CD8-positive, alpha-beta memory T cell (primary cell): Measurements from ENCODE around the gene DMRT2. TPM values are rescaled to one million over a fixed set of nuclear protein-coding genes. Genes with fewer than 3 reads are reported as not detected.

Experiments used
- CTCF ChIA-PET: fragments of 350-600 bp; sonication (Branson Sonifier 250); formaldehyde crosslinking; loops from one replicate; lab custom pipeline; 2021; ENCODE audit warnings: antibody characterized with exemption; lab: Charles Lee
- POLR2A ChIA-PET: fragments of 350-600 bp; sonication (Branson Sonifier 250); formaldehyde crosslinking; loops from one replicate; lab custom pipeline; 2021; ENCODE audit warnings: antibody characterized with exemption; lab: Charles Lee
- DNase-seq, 5 donors: peaks; one replicate each; pipeline versions ENCODE4 v3.0.0 to v3.0.0-alpha.2; 2020 to 2022; ENCODE audit warnings: mixed read lengths in 1 of 5
- H3K27ac ChIP-seq: one replicate; pipeline ENCODE4 v1.7.0; 2013; ENCODE audit warnings: low read depth, mild to moderate bottlenecking, low read length, moderate library complexity
- H3K27me3 ChIP-seq: 2 replicates; pipeline ENCODE4 v1.7.0; 2013; ENCODE audit warnings: low read length, mild to moderate bottlenecking; ENCODE audit not compliant: insufficient read depth, poor library complexity, severe bottlenecking
- H3K36me3 ChIP-seq: 2 replicates; pipeline ENCODE4 v1.7.0; 2013; ENCODE audit warnings: mild to moderate bottlenecking, low read length, moderate library complexity; ENCODE audit not compliant: insufficient read depth
- H3K4me1 ChIP-seq: 2 replicates; pipeline ENCODE4 v1.7.0; 2013; ENCODE audit warnings: mild to moderate bottlenecking, low read length, moderate library complexity; ENCODE audit not compliant: insufficient read depth
- H3K4me3 ChIP-seq: 2 replicates; pipeline ENCODE4 v1.7.0; 2013; ENCODE audit warnings: mild to moderate bottlenecking, low read length
- H3K9me3 ChIP-seq: 2 replicates; pipeline ENCODE4 v1.7.0; 2013; ENCODE audit warnings: mild to moderate bottlenecking, low read length
- H3K27ac Mint-ChIP-seq, 8 donors: one replicate each; pipeline ENCODE4 v1.8.0; 2020 to 2021; ENCODE audit warnings: mixed read lengths in 8 of 8, mild to moderate bottlenecking in 6 of 8, inconsistent platforms in 3 of 8, moderate library complexity in 3 of 8
- H3K27me3 Mint-ChIP-seq, 2 donors: one replicate each; pipeline ENCODE4 v1.8.0; 2020 to 2021; ENCODE audit warnings: mixed read lengths in 2 of 2, mild to moderate bottlenecking in 1 of 2, moderate library complexity in 1 of 2
- H3K36me3 Mint-ChIP-seq, 3 donors: one replicate each; pipeline ENCODE4 v1.8.0; 2020 to 2021; ENCODE audit warnings: mixed read lengths in 3 of 3, inconsistent platforms in 1 of 3, mild to moderate bottlenecking in 1 of 3
- H3K4me1 Mint-ChIP-seq, 3 donors: one replicate each; pipeline ENCODE4 v1.8.0; 2020 to 2021; ENCODE audit warnings: mixed read lengths in 3 of 3, inconsistent platforms in 1 of 3, mild to moderate bottlenecking in 1 of 3
- H3K4me3 Mint-ChIP-seq, 7 donors: one replicate each; pipeline ENCODE4 v1.8.0; 2020 to 2021; ENCODE audit warnings: mixed read lengths in 7 of 7, mild to moderate bottlenecking in 6 of 7, moderate library complexity in 4 of 7, inconsistent platforms in 2 of 7
- H3K9me3 Mint-ChIP-seq, 5 donors: one replicate each; pipeline ENCODE4 v1.8.0; 2020 to 2022; ENCODE audit warnings: mixed read lengths in 5 of 5, mild to moderate bottlenecking in 3 of 5, moderate library complexity in 2 of 5, inconsistent platforms in 1 of 5
- polyA plus RNA-seq: library from polyadenylated mRNA; unstranded; fragments of 300-500 nt; fragmentation: Illumina TruSeq; gene quantifications from one replicate; pipeline ENCODE4 v1.2.3, GENCODE V29; 2021
- total RNA-seq, 2 experiments: library from RNA; stranded (reverse); gene quantifications; one replicate each; pipeline ENCODE4 v1.2.3, GENCODE V29; 2021

Gene DMRT2
- total and polyA plus RNA-seq, 3 experiments from 2014 or later: 0.23 TPM; not detected in 2

DNA sequence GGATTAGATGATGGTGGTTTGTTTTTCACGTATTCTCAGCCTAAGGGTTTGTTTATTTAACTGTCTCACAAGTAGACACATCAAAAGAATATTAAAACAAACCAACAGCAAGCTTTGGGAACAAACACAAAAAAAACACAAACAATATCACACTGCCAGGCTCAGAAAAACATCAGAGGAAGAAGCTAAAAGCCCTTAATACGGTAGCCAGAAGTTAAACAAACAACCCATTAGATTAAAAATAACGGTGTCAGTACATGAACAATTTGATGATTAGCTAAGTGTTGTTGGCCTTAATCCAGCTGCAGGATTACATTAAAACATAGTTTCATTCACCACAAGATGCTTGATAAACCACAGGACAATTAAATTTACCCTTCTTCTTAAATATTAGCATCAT is 15.9 kb upstream of the DMRT2 start:
- H3K36me3 ChIP-seq: no peaks in the 10 kb centered on the region
- no peak overlapping the region for H3K27ac Mint-ChIP-seq
- ChIA-PET POLR2A (no interaction called here), CTCF (no interaction called here)
- no peak overlapping the region for H3K4me3 Mint-ChIP-seq
- H3K4me1 ChIP-seq: no peaks in the 10 kb centered on the region
- no peaks in the 10 kb centered on the region for H3K27me3 ChIP-seq
- H3K27me3 Mint-ChIP-seq: peaks cover 6 to 51% of the 10 kb centered on the region in 2 donors
- no peaks in the 10 kb centered on the region for H3K4me1 Mint-ChIP-seq
- no peaks in the 10 kb centered on the region for H3K9me3 Mint-ChIP-seq
- no peak overlapping the region for H3K4me3 ChIP-seq
- no peaks in the 10 kb centered on the region for H3K9me3 ChIP-seq
- no peak for DNase-seq
- no peaks in the 10 kb centered on the region for H3K36me3 Mint-ChIP-seq
- no peak overlapping the region for H3K27ac ChIP-seq

DNA sequence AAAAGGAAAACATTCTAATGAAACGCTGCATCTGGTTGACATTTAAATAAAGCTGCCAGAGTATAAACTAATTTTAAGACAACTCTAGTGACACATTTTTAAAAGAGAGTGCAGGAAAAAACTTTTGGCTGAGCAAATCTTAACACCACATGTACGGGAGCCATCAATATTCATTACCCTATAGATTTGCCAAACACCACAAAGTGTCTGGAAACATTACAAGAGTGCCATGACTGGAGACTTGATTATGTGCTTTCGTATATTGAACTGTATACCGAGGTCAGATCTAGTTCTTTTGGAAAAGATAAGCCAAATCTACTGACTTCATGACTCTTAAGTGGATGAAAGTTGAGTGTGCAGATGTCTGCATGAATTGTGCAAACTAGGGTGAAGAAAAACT is 10.6 kb upstream of the DMRT2 start:
- no peak overlapping the region for H3K4me3 ChIP-seq
- peaks cover 24% of the 10 kb centered on the region for H3K27me3 ChIP-seq
- H3K4me1 ChIP-seq: no peaks in the 10 kb centered on the region
- H3K9me3 Mint-ChIP-seq: peaks cover 0 to 11% (median 0%) of the 10 kb centered on the region in 5 donors
- H3K4me1 Mint-ChIP-seq: peaks cover 6 to 12% (median 8%) of the 10 kb centered on the region in 3 donors
- DNase-seq: no peak
- H3K36me3 Mint-ChIP-seq: peaks cover 0 to 7% (median 4%) of the 10 kb centered on the region in 3 donors
- no peaks in the 10 kb centered on the region for H3K9me3 ChIP-seq
- H3K27ac Mint-ChIP-seq: no peak overlapping the region
- no peaks in the 10 kb centered on the region for H3K36me3 ChIP-seq
- peaks cover 33 to 67% of the 10 kb centered on the region in 2 donors for H3K27me3 Mint-ChIP-seq
- H3K4me3 Mint-ChIP-seq: no peak overlapping the region
- ChIA-PET CTCF (no interaction called here), POLR2A (no interaction called here)
- H3K27ac ChIP-seq: no peak overlapping the region

- Histone ChIP-seq H3K4me3 (no peak overlapping the region), H3K4me1 (peaks cover 6% of the 10 kb centered on the region), H3K27ac (no peak overlapping the region), H3K36me3 (no peaks in the 10 kb centered on the region), H3K9me3 (no peaks in the 10 kb centered on the region), H3K27me3 (peaks cover 40% of the 10 kb centered on the region)
- peaks cover 51 to 69% of the 10 kb centered on the region in 2 donors for H3K27me3 Mint-ChIP-seq
- H3K27ac Mint-ChIP-seq: no peak overlapping the region
- ChIA-PET CTCF (no interaction called here), POLR2A (no interaction called here)
- H3K4me3 Mint-ChIP-seq: peak overlapping the region in 5 of 7 donors; percentile 15 to 56 (median 35)
- peaks cover 0 to 11% (median 2%) of the 10 kb centered on the region in 5 donors for H3K9me3 Mint-ChIP-seq
- no peak for DNase-seq
- H3K36me3 Mint-ChIP-seq: peaks cover 0 to 7% (median 4%) of the 10 kb centered on the region in 3 donors
- H3K4me1 Mint-ChIP-seq: peaks cover 11 to 22% (median 14%) of the 10 kb centered on the region in 3 donors
These were observed 7.7 kb upstream of the DMRT2 start for GRCh38 chr9:1042466-1042865.

- H3K9me3 Mint-ChIP-seq: peaks cover 8 to 20% (median 15%) of the 10 kb centered on the region in 5 donors
- peaks cover 0 to 12% (median 9%) of the 10 kb centered on the region in 3 donors for H3K36me3 Mint-ChIP-seq
- H3K27ac Mint-ChIP-seq: no peak overlapping the region
- no peak for DNase-seq
- peaks cover 32 to 42% (median 36%) of the 10 kb centered on the region in 3 donors for H3K4me1 Mint-ChIP-seq
- H3K27ac ChIP-seq: no peak overlapping the region
- H3K36me3 ChIP-seq: no peaks in the 10 kb centered on the region
- H3K4me3 Mint-ChIP-seq: no peak overlapping the region
- H3K27me3 ChIP-seq: peaks cover 57% of the 10 kb centered on the region
- POLR2A ChIA-PET: no interaction called here
- H3K4me1 ChIP-seq: peaks cover 15% of the 10 kb centered on the region
- CTCF ChIA-PET: no interaction called here
- peaks cover 68 to 78% of the 10 kb centered on the region in 2 donors for H3K27me3 Mint-ChIP-seq
- no peak overlapping the region for H3K4me3 ChIP-seq
- no peaks in the 10 kb centered on the region for H3K9me3 ChIP-seq
These were observed 5.5 kb upstream of the DMRT2 start for GRCh38 chr9:1044643-1045042.

DNA sequence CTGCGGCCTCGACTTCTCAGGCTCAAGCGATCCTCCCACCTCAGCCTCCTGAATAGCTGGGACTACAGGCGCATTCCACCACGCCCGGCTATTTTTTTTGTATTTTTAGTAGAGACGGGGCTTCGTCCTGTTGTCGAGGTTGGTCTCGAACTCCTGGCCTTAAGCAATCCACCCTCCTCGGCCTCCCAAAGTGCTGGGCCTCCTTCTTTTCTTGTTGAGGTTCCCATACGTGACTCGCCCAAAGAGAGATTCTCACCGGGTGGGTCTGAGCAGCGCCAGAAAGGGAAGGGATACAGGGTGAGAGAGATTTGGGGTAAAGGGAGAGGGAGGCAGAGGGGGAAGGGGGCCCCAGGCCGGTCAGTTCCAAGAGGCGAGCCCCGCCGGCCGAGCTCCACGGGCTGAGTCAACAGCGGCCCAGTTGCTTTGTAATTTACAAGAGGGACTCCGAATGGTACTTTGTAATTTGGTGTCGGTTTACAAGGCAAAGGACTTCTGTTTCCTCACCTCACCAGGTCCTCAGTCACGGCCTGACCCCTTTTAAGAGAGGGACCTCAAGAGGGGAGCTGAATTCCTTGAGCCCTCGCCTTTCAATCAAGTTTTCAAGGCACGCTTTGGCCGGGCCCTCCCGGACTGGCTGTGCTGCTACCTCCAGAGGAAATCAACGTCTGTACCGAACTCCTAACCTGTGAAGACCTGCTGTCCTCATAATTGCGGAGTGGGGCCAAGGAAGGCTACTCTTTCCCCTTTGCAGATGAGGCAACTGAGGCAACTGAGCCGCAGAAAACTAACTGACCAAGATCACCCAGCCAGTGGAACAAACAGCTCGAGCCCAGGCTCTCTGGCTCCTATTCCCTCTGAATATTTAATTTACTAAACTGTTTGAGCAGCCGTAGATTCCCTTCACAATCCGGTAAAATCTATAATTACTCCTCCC is 3.3 kb upstream of the DMRT2 start:
- Mint-ChIP-seq H3K36me3 (peaks cover 0 to 13% (median 9%) of the 10 kb centered on the region in 3 donors), H3K4me3 (peak overlapping the region; percentile 79 to 90 (median 86)), H3K27ac (peak overlapping the region in 1 of 8 donors; percentile 42), H3K9me3 (peaks cover 8 to 24% (median 20%) of the 10 kb centered on the region in 5 donors), H3K27me3 (peaks cover 72 to 75% of the 10 kb centered on the region in 2 donors), H3K4me1 (peaks cover 39 to 56% (median 48%) of the 10 kb centered on the region in 3 donors)
- H3K36me3 ChIP-seq: no peaks in the 10 kb centered on the region
- no peak for DNase-seq
- peaks cover 27% of the 10 kb centered on the region for H3K4me1 ChIP-seq
- H3K27me3 ChIP-seq: peaks cover 65% of the 10 kb centered on the region
- H3K9me3 ChIP-seq: no peaks in the 10 kb centered on the region
- ChIA-PET POLR2A (no interaction called here), CTCF (no interaction called here)
- no peak overlapping the region for H3K27ac ChIP-seq
- H3K4me3 ChIP-seq: peak overlapping the region; percentile 62

DNA sequence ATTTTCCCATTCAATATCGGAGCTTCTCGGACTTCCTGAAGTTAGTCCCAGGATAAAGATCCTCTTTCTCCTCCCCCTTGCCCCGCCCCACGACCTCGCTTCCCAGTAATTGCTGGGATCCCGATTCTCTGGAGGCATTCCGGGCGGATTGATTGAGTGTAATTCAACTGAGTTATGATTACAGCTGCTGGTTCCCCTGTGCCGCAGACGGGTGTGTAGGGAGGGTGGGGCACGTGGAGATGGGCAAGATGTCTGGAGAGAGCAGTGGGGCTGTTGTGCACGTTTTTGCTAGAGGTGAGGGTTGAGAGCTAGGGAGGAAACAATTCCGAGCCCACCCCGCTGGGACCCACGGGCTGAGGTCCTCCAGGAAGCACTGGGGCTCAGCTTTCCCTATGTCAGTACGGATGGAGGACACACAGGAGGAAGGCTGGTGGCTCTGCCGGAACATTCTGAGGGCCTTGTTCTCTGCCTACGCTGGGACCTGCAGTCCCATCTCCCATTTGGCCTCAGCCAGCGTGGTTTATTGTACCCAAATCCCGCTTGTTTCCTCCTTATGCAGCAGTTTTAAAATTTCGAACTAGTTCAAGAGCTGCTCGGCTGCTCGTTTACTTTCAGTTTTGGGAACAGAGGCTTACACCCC is 2.4 kb upstream of the DMRT2 start:
- Histone ChIP-seq H3K4me1 (peaks cover 27% of the 10 kb centered on the region), H3K36me3 (no peaks in the 10 kb centered on the region), H3K9me3 (no peaks in the 10 kb centered on the region), H3K27me3 (peaks cover 66% of the 10 kb centered on the region), H3K27ac (no peak overlapping the region), H3K4me3 (peak overlapping the region; percentile 62)
- H3K36me3 Mint-ChIP-seq: peaks cover 0 to 13% (median 9%) of the 10 kb centered on the region in 3 donors
- H3K27me3 Mint-ChIP-seq: peaks cover 74 to 77% of the 10 kb centered on the region in 2 donors
- peaks cover 41 to 58% (median 48%) of the 10 kb centered on the region in 3 donors for H3K4me1 Mint-ChIP-seq
- ChIA-PET CTCF (no interaction called here), POLR2A (no interaction called here)
- H3K9me3 Mint-ChIP-seq: peaks cover 8 to 27% (median 18%) of the 10 kb centered on the region in 5 donors
- peak overlapping the region; percentile 79 to 90 (median 86) for H3K4me3 Mint-ChIP-seq
- no peak for DNase-seq
- peak overlapping the region in 1 of 8 donors; percentile 56 for H3K27ac Mint-ChIP-seq

DNA sequence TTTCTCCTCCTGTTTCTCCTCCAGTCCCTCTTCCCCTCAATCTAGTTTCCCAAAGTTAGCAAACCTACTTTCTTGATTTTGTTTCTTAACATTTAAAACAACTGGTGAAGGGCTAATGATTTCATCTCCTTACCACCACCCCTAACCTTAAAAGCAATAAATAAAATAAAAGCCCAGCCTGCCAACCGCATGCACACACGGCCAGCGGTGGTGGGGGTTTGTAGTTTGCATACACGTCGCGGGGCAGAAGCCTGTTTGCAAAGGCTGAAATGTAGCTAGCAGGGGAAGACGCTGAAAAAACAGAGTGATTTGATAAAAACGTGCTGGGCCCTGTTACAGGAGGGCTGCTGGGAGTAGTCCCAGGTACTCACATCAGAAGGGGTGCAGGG is 1.9 kb upstream of the DMRT2 start:
- Mint-ChIP-seq H3K4me1 (peaks cover 37 to 56% (median 48%) of the 10 kb centered on the region in 3 donors), H3K27me3 (peaks cover 76 to 78% of the 10 kb centered on the region in 2 donors), H3K9me3 (peaks cover 8 to 27% (median 18%) of the 10 kb centered on the region in 5 donors), H3K27ac (peak overlapping the region in 1 of 8 donors; percentile 56), H3K4me3 (peak overlapping the region; percentile 79 to 90 (median 86)), H3K36me3 (peaks cover 0 to 13% (median 9%) of the 10 kb centered on the region in 3 donors)
- Histone ChIP-seq H3K9me3 (no peaks in the 10 kb centered on the region), H3K27ac (no peak overlapping the region), H3K27me3 (peaks cover 69% of the 10 kb centered on the region), H3K4me3 (peak overlapping the region; percentile 62), H3K36me3 (no peaks in the 10 kb centered on the region), H3K4me1 (peaks cover 27% of the 10 kb centered on the region)
- DNase-seq: no peak
- ChIA-PET POLR2A (no interaction called here), CTCF (no interaction called here)
